ENCODE measurements around the gene CD300A.

Gene CD300A

GRCh38 chr17:74437702-74438101, 28.7 kb upstream of the CD300A start:
- TF ChIP-seq Cebpa-rat (IDR thresholded peaks at IDR 0.05) = no peak
- H3K4me1 ChIP-seq = peaks cover 26% of the 10 kb centered on the region
- H3K9ac ChIP-seq = no peak overlapping the region
- H3K27ac ChIP-seq = no peak overlapping the region
- no peaks in the 10 kb centered on the region for H4K20me1 ChIP-seq
- H3K4me2 ChIP-seq = no peak overlapping the region
- no peak overlapping the region for H3K4me3 ChIP-seq
- peaks cover 40% of the 10 kb centered on the region for H3K9me3 ChIP-seq
- H3K27me3 ChIP-seq = peaks cover 40% of the 10 kb centered on the region
- no peaks in the 10 kb centered on the region for H3K36me3 ChIP-seq

- H3K4me2 ChIP-seq = peak overlapping the region; percentile 23; the same call in 1 of the 2 replicates
- H3K9me3 ChIP-seq = peaks cover 40% of the 10 kb centered on the region
- TF ChIP-seq Cebpa-rat (IDR thresholded peaks at IDR 0.05) = no peak
- no peaks in the 10 kb centered on the region for H3K36me3 ChIP-seq
- H4K20me1 ChIP-seq = no peaks in the 10 kb centered on the region
- H3K9ac ChIP-seq = no peak overlapping the region
- peaks cover 18% of the 10 kb centered on the region for H3K27me3 ChIP-seq
- H3K27ac ChIP-seq = no peak overlapping the region
- no peak overlapping the region for H3K4me3 ChIP-seq
- H3K4me1 ChIP-seq = peaks cover 37% of the 10 kb centered on the region
These were observed 26.5 kb upstream of the CD300A start for GRCh38 chr17:74439691-74440567.

DNA sequence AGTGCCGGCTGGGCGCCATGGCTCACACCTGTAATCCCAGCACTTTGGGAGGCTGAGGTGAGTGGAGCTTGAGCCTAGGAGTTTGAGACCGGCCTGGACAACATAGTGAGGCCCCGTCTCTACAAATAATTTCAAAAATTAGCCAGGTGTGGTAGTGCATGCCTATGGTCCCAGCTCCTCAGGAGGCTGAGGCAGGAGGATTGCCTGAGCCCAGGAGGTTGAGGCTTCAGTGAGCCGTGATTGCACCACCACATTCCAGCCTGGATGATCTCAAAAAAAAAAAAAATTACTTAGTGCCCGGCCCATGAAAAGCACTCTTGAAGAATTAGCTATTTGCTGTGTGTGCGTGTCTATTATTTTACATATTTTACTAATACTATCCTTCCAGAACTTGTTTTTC, 24.9 kb upstream of the CD300A start:
- Histone ChIP-seq H3K36me3 (no peaks in the 10 kb centered on the region), H3K27me3 (peaks cover 4% of the 10 kb centered on the region; the same call in 1 of the 2 replicates), H3K4me3 (no peak overlapping the region), H4K20me1 (no peaks in the 10 kb centered on the region), H3K9ac (no peak overlapping the region), H3K4me1 (peaks cover 52% of the 10 kb centered on the region), H3K9me3 (peaks cover 32% of the 10 kb centered on the region), H3K4me2 (no peak overlapping the region), H3K27ac (no peak overlapping the region)
- no peak for TF ChIP-seq Cebpa-rat (IDR thresholded peaks at IDR 0.05)

- H3K9me3 ChIP-seq = peaks cover 24% of the 10 kb centered on the region
- no peak overlapping the region for H3K4me3 ChIP-seq
- H3K36me3 ChIP-seq = no peaks in the 10 kb centered on the region
- no peaks in the 10 kb centered on the region for H4K20me1 ChIP-seq
- no peak for TF ChIP-seq Cebpa-rat (IDR thresholded peaks at IDR 0.05)
- no peak overlapping the region for H3K27ac ChIP-seq
- no peak overlapping the region for H3K9ac ChIP-seq
- H3K27me3 ChIP-seq = peaks cover 6% of the 10 kb centered on the region; the same call in 1 of the 2 replicates
- peaks cover 59% of the 10 kb centered on the region for H3K4me1 ChIP-seq
- H3K4me2 ChIP-seq = peak overlapping the region; percentile 93
These were observed 24.2 kb upstream of the CD300A start for GRCh38 chr17:74442291-74442669.

GRCh38 chr17:74442670-74443515, 23.5 kb upstream of the CD300A start:
- H3K4me3 ChIP-seq = peak overlapping the region; percentile 49
- H4K20me1 ChIP-seq = no peaks in the 10 kb centered on the region
- no peaks in the 10 kb centered on the region for H3K36me3 ChIP-seq
- H3K4me1 ChIP-seq = peaks cover 66% of the 10 kb centered on the region
- H3K27me3 ChIP-seq = peaks cover 6% of the 10 kb centered on the region; the same call in 1 of the 2 replicates
- H3K9me3 ChIP-seq = peaks cover 18% of the 10 kb centered on the region
- peak overlapping the region; percentile 93 for H3K4me2 ChIP-seq
- TF ChIP-seq Cebpa-rat (IDR thresholded peaks at IDR 0.05) = no peak
- peak overlapping the region; percentile 57 for H3K9ac ChIP-seq
- H3K27ac ChIP-seq = peak overlapping the region; percentile 74

- H3K27me3 ChIP-seq = peaks cover 6% of the 10 kb centered on the region; the same call in 1 of the 2 replicates
- peak overlapping the region; percentile 93 for H3K4me2 ChIP-seq
- no peak for TF ChIP-seq Cebpa-rat (IDR thresholded peaks at IDR 0.05)
- peak overlapping the region; percentile 74 for H3K27ac ChIP-seq
- no peaks in the 10 kb centered on the region for H3K36me3 ChIP-seq
- no peaks in the 10 kb centered on the region for H4K20me1 ChIP-seq
- H3K4me3 ChIP-seq = peak overlapping the region; percentile 49
- H3K9ac ChIP-seq = peak overlapping the region; percentile 57
- H3K4me1 ChIP-seq = peaks cover 74% of the 10 kb centered on the region
- peaks cover 11% of the 10 kb centered on the region for H3K9me3 ChIP-seq
These were observed 22.7 kb upstream of the CD300A start for GRCh38 chr17:74443516-74444296.

- Histone ChIP-seq H3K9me3 (0 out of 2 replicates have a peak, but pooled peaks cover 4% of the 10 kb centered on the region), H3K4me2 (peak overlapping the region; percentile 93), H3K9ac (no peak overlapping the region), H3K36me3 (no peaks in the 10 kb centered on the region), H3K27ac (no peak overlapping the region), H4K20me1 (no peaks in the 10 kb centered on the region), H3K4me3 (no peak overlapping the region), H3K4me1 (peaks cover 75% of the 10 kb centered on the region), H3K27me3 (peaks cover 6% of the 10 kb centered on the region; the same call in 1 of the 2 replicates)
- TF ChIP-seq Cebpa-rat (IDR thresholded peaks at IDR 0.05) = no peak
These were observed 22.0 kb upstream of the CD300A start for GRCh38 chr17:74444406-74444805.

DNA sequence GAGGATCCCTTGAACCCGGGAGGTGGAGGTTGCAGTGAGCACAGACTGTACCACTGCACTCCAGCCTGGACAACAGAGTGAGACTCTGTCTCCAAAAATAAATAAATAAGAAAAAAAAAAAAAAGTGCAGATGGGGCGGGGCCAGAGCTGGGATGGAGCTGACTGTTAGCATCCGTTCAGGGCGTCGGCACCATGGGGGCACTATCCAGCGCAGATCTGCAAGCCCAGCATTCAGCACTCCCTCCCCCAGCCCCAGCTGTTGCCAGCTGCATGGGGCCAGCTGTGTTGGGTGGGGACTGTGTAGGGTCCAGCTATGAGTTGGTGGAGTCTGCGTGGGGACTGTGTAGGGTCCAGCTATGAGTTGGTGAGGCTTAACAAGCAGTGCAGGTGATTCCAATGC, 21.3 kb upstream of the CD300A start:
- H3K27me3 ChIP-seq = peaks cover 6% of the 10 kb centered on the region; the same call in 1 of the 2 replicates
- H3K4me2 ChIP-seq = peak overlapping the region; percentile 80; the same call in 1 of the 2 replicates
- no peak overlapping the region for H3K9ac ChIP-seq
- H4K20me1 ChIP-seq = no peaks in the 10 kb centered on the region
- 0 out of 2 replicates have a peak, but pooled peaks cover 2% of the 10 kb centered on the region for H3K9me3 ChIP-seq
- H3K36me3 ChIP-seq = no peaks in the 10 kb centered on the region
- H3K4me3 ChIP-seq = no peak overlapping the region
- H3K27ac ChIP-seq = no peak overlapping the region
- peaks cover 68% of the 10 kb centered on the region for H3K4me1 ChIP-seq
- no peak for TF ChIP-seq Cebpa-rat (IDR thresholded peaks at IDR 0.05)

Data from BLaER1 (cell line).